Neutrophil (primary cell): ENCODE measurements around the gene FEZ2.

ENCODE experiments used
- H3K27ac ChIP-seq: fragments of 200-600 bp; sonication (generic); 2 replicates; pipeline ENCODE4 v1.5.1; 2016; ENCODE audit warnings: mild to moderate bottlenecking, moderate library complexity
- H3K27me3 ChIP-seq: fragments of 200-600 bp; sonication (generic); 2 replicates; pipeline ENCODE4 v1.6.0; 2016; ENCODE audit warnings: mild to moderate bottlenecking
- H3K36me3 ChIP-seq: fragments of 200-600 bp; sonication (generic); 2 replicates; pipeline ENCODE4 v1.5.1; 2017
- H3K4me1 ChIP-seq, 2 experiments: fragments of 200-600 bp in 1 of 2; sonication (generic) in 1 of 2; 1 replicate in 1 of 2; 2 replicates in 1 of 2; pipeline versions ENCODE4 v1.5.1 to v1.6.1; 2013 to 2016; ENCODE audit warnings: low read depth in 1 of 2, low read length in 1 of 2, mild to moderate bottlenecking in 1 of 2, moderate library complexity in 1 of 2; ENCODE audit not compliant: control insufficient read depth in 1 of 2, insufficient read depth in 1 of 2
- H3K4me3 ChIP-seq, 2 experiments: fragments of 200-600 bp in 1 of 2; sonication (generic) in 1 of 2; 1 replicate in 1 of 2; 2 replicates in 1 of 2; pipeline ENCODE4 v1.5.1; 2013 to 2016; ENCODE audit warnings: low read depth in 1 of 2, low read length in 1 of 2, mild to moderate bottlenecking in 1 of 2, moderate library complexity in 1 of 2
- H3K9me3 ChIP-seq: fragments of 200-600 bp; sonication (generic); 2 replicates; pipeline ENCODE4 v1.5.1; 2016
- TF ChIP-seq, protein P1 (sequence below): fragments of 200-600 bp; sonication (generic); IDR thresholded peaks from 2 replicates; pipeline ENCODE4 v1.5.1; 2016; ENCODE audit warnings: antibody characterized with exemption

FEZ2 gene

DNA sequence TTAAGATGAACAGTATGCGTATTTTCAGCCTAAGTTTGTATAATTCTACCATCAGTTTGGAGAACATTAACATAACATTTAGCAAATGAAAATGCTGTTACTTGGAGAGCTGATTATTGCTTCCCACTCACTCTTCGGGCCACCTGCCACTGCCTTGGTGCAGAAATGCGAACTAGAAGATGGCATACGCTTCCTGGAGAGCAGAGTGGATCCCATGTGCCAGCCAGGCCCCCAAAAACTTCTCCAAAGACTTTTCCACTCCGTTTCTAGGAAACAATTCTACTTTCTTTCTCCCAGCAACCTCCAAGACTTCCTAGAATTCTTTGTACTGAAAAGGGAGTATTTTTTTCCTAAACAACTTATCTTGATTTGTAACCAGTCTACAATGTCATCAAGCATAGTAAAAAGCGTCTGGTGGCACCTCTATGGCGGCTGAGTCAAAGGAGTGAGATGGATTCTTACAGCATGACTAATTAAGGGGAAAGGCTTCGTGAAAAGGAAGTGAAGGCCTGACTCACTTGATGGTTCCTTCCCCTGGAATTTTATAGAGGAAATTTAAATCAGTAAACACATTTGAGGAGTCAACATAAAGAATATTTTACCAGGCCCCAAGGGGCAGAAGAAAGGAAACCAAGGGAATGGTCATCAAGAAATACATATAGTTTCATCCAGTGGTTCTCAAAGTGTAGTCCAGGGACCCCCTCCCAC lies 36.6 kb downstream of the FEZ2 start:
- no peak overlapping the region for H3K4me3 ChIP-seq
- H3K9me3 ChIP-seq, result no peaks in the 10 kb centered on the region
- TF ChIP-seq, protein P1, sequence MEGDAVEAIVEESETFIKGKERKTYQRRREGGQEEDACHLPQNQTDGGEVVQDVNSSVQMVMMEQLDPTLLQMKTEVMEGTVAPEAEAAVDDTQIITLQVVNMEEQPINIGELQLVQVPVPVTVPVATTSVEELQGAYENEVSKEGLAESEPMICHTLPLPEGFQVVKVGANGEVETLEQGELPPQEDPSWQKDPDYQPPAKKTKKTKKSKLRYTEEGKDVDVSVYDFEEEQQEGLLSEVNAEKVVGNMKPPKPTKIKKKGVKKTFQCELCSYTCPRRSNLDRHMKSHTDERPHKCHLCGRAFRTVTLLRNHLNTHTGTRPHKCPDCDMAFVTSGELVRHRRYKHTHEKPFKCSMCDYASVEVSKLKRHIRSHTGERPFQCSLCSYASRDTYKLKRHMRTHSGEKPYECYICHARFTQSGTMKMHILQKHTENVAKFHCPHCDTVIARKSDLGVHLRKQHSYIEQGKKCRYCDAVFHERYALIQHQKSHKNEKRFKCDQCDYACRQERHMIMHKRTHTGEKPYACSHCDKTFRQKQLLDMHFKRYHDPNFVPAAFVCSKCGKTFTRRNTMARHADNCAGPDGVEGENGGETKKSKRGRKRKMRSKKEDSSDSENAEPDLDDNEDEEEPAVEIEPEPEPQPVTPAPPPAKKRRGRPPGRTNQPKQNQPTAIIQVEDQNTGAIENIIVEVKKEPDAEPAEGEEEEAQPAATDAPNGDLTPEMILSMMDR, result no peak
- peaks cover 28% of the 10 kb centered on the region for H3K36me3 ChIP-seq
- peak overlapping the region; percentile 40 for H3K27ac ChIP-seq
- H3K4me1 ChIP-seq, result peaks cover 35 to 39% of the 10 kb centered on the region in 2 experiments
- no peaks in the 10 kb centered on the region for H3K27me3 ChIP-seq

- Histone ChIP-seq H3K36me3 (peaks cover 23% of the 10 kb centered on the region), H3K4me3 (no peak overlapping the region), H3K9me3 (no peaks in the 10 kb centered on the region), H3K27ac (no peak overlapping the region), H3K27me3 (no peaks in the 10 kb centered on the region), H3K4me1 (peaks cover 41 to 46% of the 10 kb centered on the region in 2 experiments)
- TF ChIP-seq, protein P1, result no peak
These were observed 37.2 kb downstream of the FEZ2 start for GRCh38 chr2:36560726-36561125.

GRCh38 chr2:36559221-36559942 lies 38.6 kb downstream of the FEZ2 start:
- no peaks in the 10 kb centered on the region for H3K9me3 ChIP-seq
- H3K4me3 ChIP-seq, result no peak overlapping the region
- H3K4me1 ChIP-seq, result peaks cover 37 to 45% of the 10 kb centered on the region in 2 experiments
- H3K27me3 ChIP-seq, result no peaks in the 10 kb centered on the region
- TF ChIP-seq, protein P1, result no peak
- no peak overlapping the region for H3K27ac ChIP-seq
- H3K36me3 ChIP-seq, result peaks cover 22% of the 10 kb centered on the region

GRCh38 chr2:36556842-36557241 lies 41.1 kb downstream of the FEZ2 start:
- Histone ChIP-seq H3K4me3 (no peak overlapping the region), H3K4me1 (peaks cover 29 to 39% of the 10 kb centered on the region in 2 experiments), H3K27ac (no peak overlapping the region), H3K27me3 (no peaks in the 10 kb centered on the region), H3K36me3 (peaks cover 30% of the 10 kb centered on the region), H3K9me3 (no peaks in the 10 kb centered on the region)
- TF ChIP-seq, protein P1, result no peak

- TF ChIP-seq, protein P1, result no peak
- H3K27me3 ChIP-seq, result no peaks in the 10 kb centered on the region
- no peaks in the 10 kb centered on the region for H3K9me3 ChIP-seq
- peaks cover 41% of the 10 kb centered on the region for H3K36me3 ChIP-seq
- peaks cover 26 to 32% of the 10 kb centered on the region in 2 experiments for H3K4me1 ChIP-seq
- no peak overlapping the region for H3K4me3 ChIP-seq
- peak overlapping the region; percentile 19 for H3K27ac ChIP-seq
These were observed 42.2 kb downstream of the FEZ2 start for GRCh38 chr2:36555789-36556188.
